Measurements from ENCODE around the gene SURF4. TPM values are rescaled to one million over a fixed set of nuclear protein-coding genes. Genes with fewer than 3 reads are reported as not detected.
"Not testable (repeated sequence)": the region's sequence is repeated elsewhere in the genome, so short reads cannot be mapped to it uniquely, and the experiment has no call there.

Gene SURF4
- total and polyA plus RNA-seq, 7 donors: 45.6 to 120 (median 68.1) TPM

DNA sequence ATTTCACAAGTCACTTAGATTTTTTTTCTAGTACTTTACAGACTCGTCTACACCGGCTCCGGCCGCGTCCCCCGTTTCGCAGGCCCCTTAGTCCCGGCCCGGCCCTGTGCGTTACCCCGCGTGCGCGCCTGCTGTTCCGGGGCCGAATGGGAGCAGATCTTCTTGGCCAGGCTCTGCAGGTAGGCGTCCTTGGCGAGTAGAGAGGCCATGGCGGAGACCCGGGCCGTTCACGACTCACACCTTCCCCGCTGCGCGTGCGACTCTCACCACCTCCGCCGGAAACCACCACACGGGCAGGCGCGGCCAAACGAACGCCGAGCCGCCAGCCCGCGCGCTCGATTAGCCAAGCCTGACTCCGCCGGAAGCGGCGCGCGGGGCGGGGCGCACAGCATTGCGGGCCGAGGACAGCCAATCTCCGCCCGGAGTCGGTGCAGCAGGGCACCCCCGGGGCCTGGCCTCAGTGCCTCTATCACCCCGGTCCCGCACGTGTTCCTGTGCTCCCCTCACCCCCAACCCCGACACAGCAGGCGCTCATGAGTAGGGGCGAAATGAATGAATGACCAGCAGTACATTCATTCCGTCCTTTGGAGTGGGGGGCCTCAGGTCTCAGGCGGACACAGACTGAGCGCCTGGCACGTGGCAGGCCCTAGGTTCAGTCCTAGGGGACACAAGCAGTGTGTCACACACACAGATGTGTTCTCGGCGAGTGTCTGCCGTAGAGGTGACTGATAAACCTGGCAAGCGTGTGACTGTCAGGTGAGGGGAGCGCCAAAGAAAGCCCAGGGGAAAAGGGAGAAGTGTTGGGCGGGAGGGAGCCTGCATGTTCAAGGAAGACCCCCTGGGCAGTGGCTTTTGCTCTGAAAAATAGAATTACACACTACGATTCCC, 39.7 kb downstream of the SURF4 start, which contains the start of gene SURF6:
TSS of gene SURF6 (minus strand) at position 265 of the 888 bp plus-strand sequence. CDS start at position 209, 56 bp downstream.
- Histone ChIP-seq H3K27me3 (ENCODE audit: insufficient read depth in 3 of 3, low read length in 2 of 3) (no peaks in the 10 kb centered on the region), H3K36me3 (ENCODE audit: insufficient read depth in 1 of 2, low read depth in 1 of 2) (peaks cover 15 to 66% of the 10 kb centered on the region in 2 donors), H3K4me1 (peaks cover 24% of the 10 kb centered on the region), H3K9me3 (no peaks in the 10 kb centered on the region), H3K27ac (peak within 1 kb of the TSS; percentile 88), H3K4me3 (peak within 1 kb of the TSS; percentile 87)
- peak; percentile 95 to 96 for DNase-seq
- TF ChIP-seq, protein P1, sequence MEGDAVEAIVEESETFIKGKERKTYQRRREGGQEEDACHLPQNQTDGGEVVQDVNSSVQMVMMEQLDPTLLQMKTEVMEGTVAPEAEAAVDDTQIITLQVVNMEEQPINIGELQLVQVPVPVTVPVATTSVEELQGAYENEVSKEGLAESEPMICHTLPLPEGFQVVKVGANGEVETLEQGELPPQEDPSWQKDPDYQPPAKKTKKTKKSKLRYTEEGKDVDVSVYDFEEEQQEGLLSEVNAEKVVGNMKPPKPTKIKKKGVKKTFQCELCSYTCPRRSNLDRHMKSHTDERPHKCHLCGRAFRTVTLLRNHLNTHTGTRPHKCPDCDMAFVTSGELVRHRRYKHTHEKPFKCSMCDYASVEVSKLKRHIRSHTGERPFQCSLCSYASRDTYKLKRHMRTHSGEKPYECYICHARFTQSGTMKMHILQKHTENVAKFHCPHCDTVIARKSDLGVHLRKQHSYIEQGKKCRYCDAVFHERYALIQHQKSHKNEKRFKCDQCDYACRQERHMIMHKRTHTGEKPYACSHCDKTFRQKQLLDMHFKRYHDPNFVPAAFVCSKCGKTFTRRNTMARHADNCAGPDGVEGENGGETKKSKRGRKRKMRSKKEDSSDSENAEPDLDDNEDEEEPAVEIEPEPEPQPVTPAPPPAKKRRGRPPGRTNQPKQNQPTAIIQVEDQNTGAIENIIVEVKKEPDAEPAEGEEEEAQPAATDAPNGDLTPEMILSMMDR (IDR thresholded peaks at IDR 0.05): no peak
- intact Hi-C loops (cut with DNase I): loop anchor here (5.0 to 10.0 kb wide), 2 partner anchors 41 to 291 kb away; partner anchors contain the start of genes STKLD1 (in 1 of the 2) and SURF4 (in 1 of the 2)
- ATAC-seq: peak; percentile 96 to 97 (median 97)
- WGBS, 3 donors: 2 to 3% (median 3%) methylated on average over 66 to 70 of the region's 70 CpGs

DNA sequence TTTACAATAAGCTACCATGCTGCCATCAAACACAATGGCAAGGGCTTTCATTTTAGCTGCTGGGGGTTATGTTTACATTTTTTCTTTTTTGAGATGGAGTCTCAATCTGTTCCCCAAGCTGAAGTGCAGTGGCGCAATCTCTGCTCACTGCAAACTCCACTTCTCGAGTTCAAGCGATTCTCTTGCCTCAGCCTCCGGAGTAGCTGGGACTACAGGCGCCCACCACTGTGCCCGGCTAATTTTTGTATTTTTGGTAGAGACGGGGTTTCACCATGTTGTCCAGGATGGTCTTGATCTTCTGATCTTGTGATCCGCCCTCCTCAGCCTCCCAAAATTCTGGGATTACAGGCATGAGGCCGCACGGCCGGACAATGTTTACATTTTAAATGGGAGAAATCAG, 41.0 kb downstream of the SURF4 start:
- peak in 1 of 2 donors; percentile 25 for DNase-seq
- Histone ChIP-seq H3K4me1 (peaks cover 23% of the 10 kb centered on the region), H3K4me3 (peak overlapping the region; percentile 87), H3K36me3 (ENCODE audit: insufficient read depth in 1 of 2, low read depth in 1 of 2) (peaks cover 11 to 66% of the 10 kb centered on the region in 2 donors)
- not testable (repeated sequence) for H3K9me3 ChIP-seq; H3K27me3 ChIP-seq (ENCODE audit: insufficient read depth in 3 of 3, low read length in 2 of 3); H3K27ac ChIP-seq; ATAC-seq
- intact Hi-C loops (cut with DNase I): loop anchor here (5.0 to 10.0 kb wide), 4 partner anchors 42 to 290 kb away; partner anchors contain the start of genes SLC2A6 (in 1 of the 2), STKLD1 (in 1 of the 2) and SURF4 (in 1 of the 2)
- 81 to 85% (median 83%) methylated on average over 11 of the region's 11 CpGs for WGBS, 3 donors

DNA sequence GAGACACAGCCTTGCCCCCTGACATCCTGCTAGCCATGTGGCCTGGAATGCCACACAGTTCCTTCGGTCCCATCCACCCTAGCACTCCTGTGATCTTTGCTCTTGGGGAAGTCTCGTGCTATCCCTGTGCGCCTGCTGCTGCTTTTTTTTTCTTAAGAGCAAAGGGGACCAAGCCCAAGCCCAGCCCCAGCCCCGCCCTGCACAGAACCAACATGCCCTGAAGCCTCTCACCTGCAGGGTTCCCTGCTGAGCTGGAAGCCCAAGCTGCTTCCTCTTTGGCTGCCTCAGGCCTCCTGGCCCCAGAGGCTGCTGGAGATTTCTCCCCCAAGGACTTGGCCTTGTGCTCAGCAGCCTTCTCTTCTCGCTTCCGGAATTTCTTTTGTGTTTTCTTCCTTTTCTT, 41.7 kb downstream of the SURF4 start:
- Histone ChIP-seq H3K4me3 (no peak overlapping the region), H3K27ac (no peak overlapping the region), H3K27me3 (ENCODE audit: insufficient read depth in 3 of 3, low read length in 2 of 3) (no peaks in the 10 kb centered on the region), H3K9me3 (no peaks in the 10 kb centered on the region), H3K4me1 (peaks cover 16% of the 10 kb centered on the region), H3K36me3 (ENCODE audit: insufficient read depth in 1 of 2, low read depth in 1 of 2) (peaks cover 8 to 64% of the 10 kb centered on the region in 2 donors)
- intact Hi-C loops (cut with DNase I): loop anchor here (5.0 to 10.0 kb wide), 3 partner anchors 143 to 289 kb away; partner anchors contain the start of gene SLC2A6 (in 1 of the 2)
- no peak for ATAC-seq
- WGBS, 3 donors: 88 to 94% (median 91%) methylated on average over 6 of the region's 6 CpGs
- DNase-seq: peak in 1 of 2 donors; percentile 43
- TF ChIP-seq, protein P1 (IDR thresholded peaks at IDR 0.05): no peak

DNA sequence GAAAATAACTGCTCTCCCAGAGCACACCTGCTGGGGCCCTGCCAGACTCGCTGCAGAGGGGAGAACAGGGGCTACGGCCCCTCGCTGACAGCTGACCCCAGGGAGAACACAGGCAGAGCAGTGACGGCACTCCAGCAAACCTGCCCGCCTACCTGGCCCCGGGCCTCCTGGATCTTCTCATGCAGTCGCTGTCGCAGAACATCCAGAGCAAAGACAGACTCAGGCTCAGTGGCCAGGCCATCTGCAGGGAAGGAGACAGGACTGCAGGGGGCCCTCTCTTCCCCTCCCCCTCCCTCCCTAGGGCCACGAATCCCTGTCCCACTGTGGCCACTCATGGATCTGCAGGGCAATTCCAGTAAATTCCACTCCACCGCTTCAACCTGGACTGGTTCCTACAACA, 42.3 kb downstream of the SURF4 start:
- peak in 1 of 2 donors; percentile 34 for DNase-seq
- ATAC-seq: no peak
- no peak overlapping the region for H3K27ac ChIP-seq
- intact Hi-C loops (cut with DNase I): loop anchor here (5.0 to 10.0 kb wide), 3 partner anchors 144 to 289 kb away; partner anchors contain the start of gene SLC2A6 (in 1 of the 2)
- no peak overlapping the region for H3K4me3 ChIP-seq
- H3K9me3 ChIP-seq: no peaks in the 10 kb centered on the region
- H3K27me3 ChIP-seq (ENCODE audit: insufficient read depth in 3 of 3, low read length in 2 of 3): no peaks in the 10 kb centered on the region
- peaks cover 8 to 58% of the 10 kb centered on the region in 2 donors for H3K36me3 ChIP-seq (ENCODE audit: insufficient read depth in 1 of 2, low read depth in 1 of 2)
- TF ChIP-seq, protein P1 (IDR thresholded peaks at IDR 0.05): no peak
- peaks cover 11% of the 10 kb centered on the region for H3K4me1 ChIP-seq
- 87 to 97% (median 89%) methylated on average over 9 to 10 of the region's 10 CpGs for WGBS, 3 donors

DNA sequence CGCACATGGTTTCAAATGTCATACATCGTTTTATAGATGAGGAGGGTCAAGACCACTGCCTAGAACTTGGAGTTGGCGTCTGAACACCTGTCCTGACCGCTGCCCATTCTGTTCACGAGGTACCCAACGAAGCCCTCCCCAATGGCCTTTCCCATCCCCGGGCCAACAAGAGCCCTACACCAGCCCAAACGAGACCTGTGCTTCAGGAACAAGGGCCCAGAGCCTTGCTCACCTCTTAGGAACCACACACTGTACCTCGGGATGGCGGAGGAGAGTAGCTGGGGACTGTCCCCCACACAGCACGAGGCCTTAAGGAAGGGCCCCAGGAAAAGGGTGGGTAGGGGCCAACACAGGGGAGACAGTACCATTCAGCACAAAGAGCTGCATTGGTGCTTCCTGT, 42.8 kb downstream of the SURF4 start:
- Histone ChIP-seq H3K27me3 (ENCODE audit: insufficient read depth in 3 of 3, low read length in 2 of 3) (no peaks in the 10 kb centered on the region), H3K36me3 (ENCODE audit: insufficient read depth in 1 of 2, low read depth in 1 of 2) (peaks cover 8 to 57% of the 10 kb centered on the region in 2 donors), H3K4me3 (no peak overlapping the region), H3K9me3 (no peaks in the 10 kb centered on the region), H3K27ac (no peak overlapping the region), H3K4me1 (peaks cover 11% of the 10 kb centered on the region)
- DNase-seq: no peak
- TF ChIP-seq, protein P1 (IDR thresholded peaks at IDR 0.05): no peak
- intact Hi-C loops (cut with DNase I): loop anchor here (5.0 to 10.0 kb wide), 3 partner anchors 144 to 288 kb away; partner anchors contain the start of gene SLC2A6 (in 1 of the 2)
- ATAC-seq: no peak
- WGBS, 3 donors: 86 to 87% (median 86%) methylated on average over 11 of the region's 11 CpGs

Measured in psoas muscle (tissue), 8 donors.